HUES6 (cell line): ENCODE measurements around the gene ZNF716.
"Not testable (repeated sequence)": the region's sequence is repeated elsewhere in the genome, so short reads cannot be mapped to it uniquely, and the experiment has no call there.

Source experiments
- H3K27ac ChIP-seq: 2 replicates; pipeline ENCODE4 v1.7.0; 2013; ENCODE audit warnings: low read depth, mild to moderate bottlenecking, low read length, inconsistent platforms
- H3K27me3 ChIP-seq: 2 replicates; pipeline ENCODE4 v1.6.1; 2013; ENCODE audit warnings: low read length; ENCODE audit not compliant: control insufficient read depth, insufficient read depth
- H3K36me3 ChIP-seq: 2 replicates; pipeline ENCODE4 v1.6.1; 2013; ENCODE audit warnings: low read length; ENCODE audit not compliant: control insufficient read depth, insufficient read depth
- H3K4me1 ChIP-seq: 2 replicates; pipeline ENCODE4 v1.6.1; 2013; ENCODE audit warnings: low read length; ENCODE audit not compliant: control insufficient read depth, insufficient read depth
- H3K4me3 ChIP-seq: 2 replicates; pipeline ENCODE4 v1.5.1; 2013; ENCODE audit warnings: low read depth, low read length
- H3K9ac ChIP-seq: one replicate; pipeline ENCODE4 v1.6.1; 2013; ENCODE audit warnings: mild to moderate bottlenecking, low read length
- H3K9me3 ChIP-seq: 2 replicates; pipeline ENCODE4 v1.6.1; 2013; ENCODE audit warnings: low read depth, low read length; ENCODE audit not compliant: control insufficient read depth, insufficient read depth

Gene ZNF716

DNA sequence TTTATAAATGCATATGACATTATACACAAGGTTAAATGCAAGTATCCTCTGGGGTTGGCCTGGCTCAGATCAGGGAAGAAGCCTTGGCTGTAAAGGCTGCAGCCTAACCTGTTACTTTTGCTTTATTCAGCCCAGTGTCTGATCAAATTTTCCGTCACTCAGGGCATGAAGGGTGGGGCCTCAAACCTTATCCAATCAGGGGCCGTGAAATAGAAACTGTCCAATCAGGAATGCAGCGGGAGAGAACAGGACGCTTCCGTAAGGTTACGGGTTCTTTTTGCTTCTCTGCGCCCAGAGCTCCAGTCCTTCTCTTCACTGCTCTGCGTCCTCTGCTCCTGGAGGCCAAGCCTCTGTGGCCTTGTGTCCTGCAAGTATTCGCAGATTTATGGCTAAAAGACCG, at the start of gene ZNF716:
Gene ZNF716 (plus strand): TSS at position 274 of the 400 bp plus-strand sequence. CDS start 112 bp downstream, at position 386.
- Histone ChIP-seq H3K9ac (no peak within 1 kb of the TSS), H3K27me3 (no peaks in the 10 kb centered on the region), H3K4me3 (no peak within 1 kb of the TSS), H3K4me1 (no peaks in the 10 kb centered on the region), H3K9me3 (peaks cover 60% of the 10 kb centered on the region), H3K27ac (no peak within 1 kb of the TSS), H3K36me3 (no peaks in the 10 kb centered on the region)

DNA sequence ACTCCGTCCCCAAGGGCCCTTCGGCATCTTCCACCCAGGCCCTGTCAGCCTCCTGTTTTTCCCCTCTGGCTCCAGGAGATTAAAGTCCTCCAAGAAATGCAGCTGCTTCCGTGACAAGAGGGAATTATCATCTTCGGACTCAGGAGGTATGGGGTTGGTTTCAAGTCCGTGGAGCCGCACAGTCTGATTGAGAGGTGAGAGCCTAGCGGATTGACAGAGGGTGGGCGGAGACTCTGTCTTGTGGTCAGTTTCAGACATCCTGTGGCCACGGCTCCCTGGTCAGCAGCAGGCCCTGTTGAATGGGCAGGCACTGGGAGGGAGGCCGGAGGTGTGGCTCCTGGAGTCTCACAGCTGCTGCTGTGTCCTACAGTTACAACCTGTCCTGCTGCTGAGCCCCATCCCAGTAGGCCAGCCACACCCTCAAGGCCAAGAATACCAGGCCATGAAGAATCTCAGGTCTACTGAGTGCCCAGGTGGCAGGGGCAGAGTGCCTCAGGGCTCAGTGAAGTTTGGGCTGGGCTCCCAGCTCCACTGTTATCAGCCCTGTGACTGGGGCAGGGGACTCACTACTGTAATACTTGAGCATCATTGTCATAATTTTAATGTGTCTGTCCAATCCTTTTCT, 49.3 kb upstream of the ZNF716 start:
- Histone ChIP-seq H3K9ac (no peak overlapping the region), H3K36me3 (no peaks in the 10 kb centered on the region), H3K4me1 (no peaks in the 10 kb centered on the region), H3K9me3 (peaks cover 91% of the 10 kb centered on the region), H3K27ac (no peak overlapping the region), H3K4me3 (no peak overlapping the region), H3K27me3 (no peaks in the 10 kb centered on the region)

GRCh38 chr7:57403051-57403450, 46.9 kb upstream of the ZNF716 start:
- H3K4me3 ChIP-seq, H3K9ac ChIP-seq, H3K4me1 ChIP-seq, H3K36me3 ChIP-seq, H3K27ac ChIP-seq, H3K27me3 ChIP-seq: not testable (repeated sequence)
- H3K9me3 ChIP-seq, result peaks cover 87% of the 10 kb centered on the region

DNA sequence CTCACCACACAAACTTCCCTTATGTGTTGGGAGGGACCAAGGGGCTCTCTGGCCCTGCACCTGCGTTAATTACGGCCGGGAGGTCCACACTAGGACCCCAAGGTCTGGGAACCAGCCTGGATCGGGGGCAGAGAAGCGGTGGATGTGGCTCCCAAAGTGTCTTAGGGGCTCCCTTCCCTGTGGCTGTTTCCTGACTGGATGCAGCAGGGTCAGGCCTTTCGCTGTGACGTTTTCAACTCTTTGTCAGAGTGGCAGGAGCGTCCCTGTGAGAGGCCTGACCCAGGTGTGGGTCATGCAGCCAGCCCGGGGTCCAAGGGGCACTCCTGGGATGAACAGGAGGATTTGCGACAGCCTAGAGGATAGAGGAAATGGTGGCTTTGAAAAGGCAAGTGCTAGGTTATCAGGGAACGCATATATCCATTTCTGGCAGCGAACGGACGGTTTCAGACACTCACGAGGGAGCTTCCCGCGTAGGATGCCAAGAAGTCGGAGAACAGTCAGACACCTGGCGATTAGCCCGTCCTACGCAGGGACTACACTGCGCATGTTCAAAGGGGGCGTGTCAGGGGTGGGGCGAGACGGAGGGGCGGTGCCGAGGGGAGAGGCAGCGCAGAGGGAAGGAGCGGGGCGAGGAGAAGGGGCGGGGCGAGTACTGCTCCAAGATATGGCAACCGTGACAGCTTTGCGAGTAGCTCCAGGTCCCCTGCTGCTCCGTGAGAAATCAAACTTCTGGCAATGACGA, 46.2 kb upstream of the ZNF716 start:
- Histone ChIP-seq H3K27me3 (no peaks in the 10 kb centered on the region), H3K4me3 (no peak overlapping the region), H3K36me3 (no peaks in the 10 kb centered on the region), H3K27ac (no peak overlapping the region), H3K4me1 (no peaks in the 10 kb centered on the region), H3K9me3 (peaks cover 82% of the 10 kb centered on the region), H3K9ac (no peak overlapping the region)

GRCh38 chr7:57404343-57404966, 45.5 kb upstream of the ZNF716 start:
- H3K4me1 ChIP-seq, result no peaks in the 10 kb centered on the region
- H3K4me3 ChIP-seq, result no peak overlapping the region
- H3K27ac ChIP-seq, result no peak overlapping the region
- no peak overlapping the region for H3K9ac ChIP-seq
- H3K36me3 ChIP-seq, result no peaks in the 10 kb centered on the region
- H3K9me3 ChIP-seq, result peaks cover 79% of the 10 kb centered on the region
- no peaks in the 10 kb centered on the region for H3K27me3 ChIP-seq

- no peak overlapping the region for H3K9ac ChIP-seq
- peaks cover 74% of the 10 kb centered on the region for H3K9me3 ChIP-seq
- no peaks in the 10 kb centered on the region for H3K27me3 ChIP-seq
- H3K4me1 ChIP-seq, result no peaks in the 10 kb centered on the region
- H3K4me3 ChIP-seq, result no peak overlapping the region
- H3K36me3 ChIP-seq, result no peaks in the 10 kb centered on the region
- no peak overlapping the region for H3K27ac ChIP-seq
Observed at GRCh38 chr7:57404967-57405421, 45.0 kb upstream of the ZNF716 start.

GRCh38 chr7:57407125-57407524, 42.9 kb upstream of the ZNF716 start:
- Histone ChIP-seq H3K4me1 (no peaks in the 10 kb centered on the region), H3K9ac (no peak overlapping the region), H3K27ac (no peak overlapping the region), H3K9me3 (peaks cover 65% of the 10 kb centered on the region), H3K4me3 (no peak overlapping the region), H3K36me3 (no peaks in the 10 kb centered on the region), H3K27me3 (no peaks in the 10 kb centered on the region)

DNA sequence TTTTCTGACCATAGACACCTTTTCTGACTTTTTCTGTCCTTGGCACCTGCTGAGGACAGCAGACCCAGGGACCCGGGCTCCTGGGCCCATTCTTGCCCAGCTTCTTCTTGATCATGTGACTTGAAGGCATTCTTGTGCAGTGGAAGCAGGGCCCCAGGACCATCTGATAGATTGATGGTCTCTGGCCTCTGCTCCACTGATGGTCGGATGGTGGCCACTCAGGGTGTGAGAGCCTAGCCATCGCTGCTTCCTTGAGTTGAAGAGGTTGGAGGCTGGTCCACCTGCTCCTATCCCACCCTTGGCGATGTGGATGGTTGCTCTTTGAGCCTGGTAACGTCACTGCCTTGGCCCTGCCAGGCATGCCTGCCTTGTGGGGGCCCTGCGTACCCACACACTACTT, 37.8 kb upstream of the ZNF716 start:
- no peaks in the 10 kb centered on the region for H3K36me3 ChIP-seq
- no peak overlapping the region for H3K4me3 ChIP-seq
- no peak overlapping the region for H3K9ac ChIP-seq
- no peaks in the 10 kb centered on the region for H3K4me1 ChIP-seq
- H3K9me3 ChIP-seq, result peaks cover 54% of the 10 kb centered on the region
- no peaks in the 10 kb centered on the region for H3K27me3 ChIP-seq
- no peak overlapping the region for H3K27ac ChIP-seq

- Histone ChIP-seq H3K4me3 (no peak overlapping the region), H3K27ac (no peak overlapping the region), H3K27me3 (no peaks in the 10 kb centered on the region), H3K4me1 (no peaks in the 10 kb centered on the region), H3K36me3 (no peaks in the 10 kb centered on the region), H3K9ac (no peak overlapping the region), H3K9me3 (peaks cover 56% of the 10 kb centered on the region)
Observed at GRCh38 chr7:57412618-57413017, 37.4 kb upstream of the ZNF716 start.

DNA sequence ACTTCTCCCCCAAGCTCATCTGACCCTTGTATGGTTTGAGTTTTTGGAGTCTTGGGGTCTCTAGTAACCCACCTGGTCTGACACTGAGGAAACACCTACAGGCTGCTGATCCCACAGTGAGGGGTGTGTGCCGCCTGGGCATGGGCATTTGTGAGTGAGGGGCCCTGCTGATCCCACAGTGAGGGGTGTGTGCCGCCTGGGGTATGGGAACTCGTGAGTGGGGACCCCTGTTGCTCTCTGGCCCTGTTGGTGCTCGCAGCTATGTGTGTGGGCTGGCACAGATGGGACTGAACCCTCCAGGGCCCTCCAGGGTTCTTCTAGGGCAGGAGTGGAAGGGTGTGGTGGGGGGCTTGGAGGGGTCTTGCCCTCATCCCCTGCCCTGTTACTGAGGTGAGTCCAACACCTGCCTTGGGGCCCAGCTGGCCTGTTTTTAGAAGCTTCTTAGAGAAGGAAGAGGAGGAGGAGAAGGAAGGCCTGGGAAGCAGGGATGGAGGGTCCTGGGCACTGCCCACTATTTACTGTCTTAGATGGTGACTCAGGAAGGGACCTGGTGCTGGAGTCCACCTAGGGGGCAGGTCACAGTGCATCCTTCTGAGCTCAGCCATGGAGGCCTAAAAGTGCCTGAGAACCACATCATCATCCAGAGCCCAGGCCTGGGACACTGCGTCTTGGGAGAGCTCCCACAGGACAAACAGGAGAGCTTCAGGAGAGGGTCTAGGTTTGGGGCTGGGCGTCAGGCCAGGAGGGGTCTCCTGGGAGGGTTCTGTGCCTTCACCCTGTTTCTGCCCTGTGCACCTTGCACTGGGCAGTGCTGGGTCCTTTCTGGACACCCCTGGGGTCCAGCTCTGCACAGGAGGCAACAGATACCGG, 36.2 kb upstream of the ZNF716 start:
- Histone ChIP-seq H3K27ac (no peak overlapping the region), H3K9me3 (peaks cover 64% of the 10 kb centered on the region), H3K36me3 (no peaks in the 10 kb centered on the region), H3K9ac (no peak overlapping the region), H3K4me3 (no peak overlapping the region), H3K4me1 (no peaks in the 10 kb centered on the region), H3K27me3 (no peaks in the 10 kb centered on the region)
